AG04450 (cell line): ENCODE data around the gene CPEB1. TPM values are rescaled to one million over a fixed set of nuclear protein-coding genes. Genes with fewer than 3 reads are reported as not detected.

Source experiments
- CTCF ChIA-PET: fragments of 300-600, 350-600 bp; formaldehyde crosslinking; extraction: SDS; loops from one replicate; lab custom pipeline; 2022; ENCODE audit warnings: antibody characterized with exemption, inconsistent platforms; lab: Charles Lee
- POLR2A ChIA-PET: fragments of 350-600 bp; formaldehyde crosslinking; extraction: SDS; loops from one replicate; lab custom pipeline; 2021; ENCODE audit warnings: antibody characterized with exemption, inconsistent platforms; lab: Yijun Ruan, JAX
- DNase-seq: peaks from one replicate; pipeline ENCODE4 v3.0.0-alpha.2; 2011; ENCODE audit warnings: low read depth, low spot score
- H3K27ac ChIP-seq: one replicate; pipeline ENCODE4 v1.5.1; 2012; ENCODE audit warnings: low read depth, low read length, control low read depth
- H3K27me3 ChIP-seq: one replicate; pipeline ENCODE4 v1.6.0; 2012; ENCODE audit warnings: low read length; ENCODE audit not compliant: control insufficient read depth, insufficient read depth
- H3K4me3 ChIP-seq: 2 replicates; pipeline ENCODE4 v1.5.1; 2011; ENCODE audit warnings: mild to moderate bottlenecking, low read depth, low read length, control low read depth
- H3K9me3 ChIP-seq: 2 replicates; pipeline ENCODE4 v1.5.1; 2012; ENCODE audit warnings: low read length; ENCODE audit not compliant: control insufficient read depth, insufficient read depth
- CTCF ChIP-seq: IDR thresholded peaks from 2 replicates; pipeline ENCODE4 v1.5.1; 2011; ENCODE audit warnings: low read depth, low read length, control low read depth, inconsistent platforms
- polyA plus RNA-seq: library from polyadenylated mRNA; depleted of rRNA; stranded (reverse); fragments of >200 nt; gene quantifications from 2 replicates; pipeline ENCODE4 v1.2.3, GENCODE V29; 2011

CPEB1 gene
- polyA plus RNA-seq, 1 experiment: 8.3 TPM

- H3K9me3 ChIP-seq: peaks cover 11% of the 10 kb centered on the region; the same call in 1 of the 2 replicates
- ChIA-PET POLR2A (no interaction called here), CTCF (no interaction called here)
- H3K4me3 ChIP-seq: no peak overlapping the region
- TF ChIP-seq CTCF: no peak
- no peak overlapping the region for H3K27ac ChIP-seq
- DNase-seq: no peak
- peaks cover 43% of the 10 kb centered on the region for H3K27me3 ChIP-seq
These were observed 3.2 kb downstream of the CPEB1 start for GRCh38 chr15:82643992-82644391.

DNA sequence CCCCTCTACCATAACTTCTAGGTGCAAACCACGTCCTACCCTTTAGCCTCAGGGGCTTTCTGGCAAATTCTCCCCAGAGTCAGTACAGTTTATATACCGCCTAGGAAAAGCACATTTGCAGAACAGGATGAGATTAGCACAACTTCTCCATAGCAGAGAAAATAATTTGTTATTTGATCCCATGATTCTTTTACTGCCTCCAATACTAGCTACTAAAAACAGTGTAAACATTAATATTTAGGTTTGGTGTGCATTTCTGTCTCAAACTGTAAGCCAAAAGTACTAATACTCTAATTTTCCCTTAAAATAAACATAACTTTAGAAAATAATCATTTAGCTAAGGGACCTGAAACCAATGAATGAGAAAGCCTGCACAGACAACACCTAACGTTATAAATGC is 4.5 kb downstream of the CPEB1 start:
- ChIA-PET CTCF (no interaction called here), POLR2A (no interaction called here)
- no peak overlapping the region for H3K27ac ChIP-seq
- H3K27me3 ChIP-seq: peaks cover 35% of the 10 kb centered on the region
- no peak for DNase-seq
- H3K4me3 ChIP-seq: no peak overlapping the region
- peaks cover 11% of the 10 kb centered on the region; the same call in 1 of the 2 replicates for H3K9me3 ChIP-seq
- no peak for TF ChIP-seq CTCF

- TF ChIP-seq CTCF: no peak
- ChIA-PET POLR2A (no interaction called here), CTCF (no interaction called here)
- Histone ChIP-seq H3K27ac (no peak overlapping the region), H3K4me3 (no peak overlapping the region), H3K27me3 (peaks cover 34% of the 10 kb centered on the region), H3K9me3 (peaks cover 2% of the 10 kb centered on the region; the same call in 1 of the 2 replicates)
- DNase-seq: no peak
These were observed 5.9 kb downstream of the CPEB1 start for GRCh38 chr15:82641129-82641798.

GRCh38 chr15:82640672-82641071 is 6.5 kb downstream of the CPEB1 start:
- ChIA-PET POLR2A (no interaction called here), CTCF (no interaction called here)
- H3K27ac ChIP-seq: no peak overlapping the region
- no peak for DNase-seq
- peaks cover 31% of the 10 kb centered on the region for H3K27me3 ChIP-seq
- no peak for TF ChIP-seq CTCF
- no peaks in the 10 kb centered on the region for H3K9me3 ChIP-seq
- no peak overlapping the region for H3K4me3 ChIP-seq

- CTCF ChIA-PET: no interaction called here
- peaks cover 18% of the 10 kb centered on the region for H3K27me3 ChIP-seq
- TF ChIP-seq CTCF: no peak
- POLR2A ChIA-PET: no interaction called here
- no peaks in the 10 kb centered on the region for H3K9me3 ChIP-seq
- H3K27ac ChIP-seq: no peak overlapping the region
- no peak for DNase-seq
- no peak overlapping the region for H3K4me3 ChIP-seq
These were observed 11.4 kb downstream of the CPEB1 start for GRCh38 chr15:82635798-82636197.
